Measurements from ENCODE around the gene SCMH1.

GRCh38 chr1:41171266-41171874, 70.7 kb downstream of the SCMH1 start:
- TF ChIP-seq CTCF (tag by site-specific recombination; IDR thresholded peaks at IDR 0.05), result no peak
- no peak for TF ChIP-seq ZNF747 (tag by site-specific recombination; IDR thresholded peaks at IDR 0.05)
- no peak for TF ChIP-seq ZSCAN30 (tag by site-specific recombination; IDR thresholded peaks at IDR 0.05)
- no peak for TF ChIP-seq EGR2 (tag by site-specific recombination; IDR thresholded peaks at IDR 0.05; ENCODE audit: low read depth)
